K562 (cell line): ENCODE data around the gene H2BK1. TPM values are rescaled to one million over a fixed set of nuclear protein-coding genes. Genes with fewer than 3 reads are reported as not detected.

ENCODE experiments used
- CBX2 ChIP-seq: fragments of 200-600 bp; sonication (generic); IDR thresholded peaks from one replicate; pipeline ENCODE4 v1.6.1; 2012; ENCODE audit warnings: mild to moderate bottlenecking, low read length, inconsistent platforms; ENCODE audit not compliant: insufficient read depth, poor library complexity, severe bottlenecking
- CBX8 ChIP-seq: fragments of 200-600 bp; sonication (generic); IDR thresholded peaks from 2 replicates; pipeline ENCODE4 v1.6.1; 2012; ENCODE audit warnings: borderline replicate concordance, mixed run types, low read depth, mild to moderate bottlenecking, moderate library complexity, mixed read lengths, low read length, control low read depth, inconsistent platforms; ENCODE audit not compliant: poor library complexity, severe bottlenecking; ENCODE audit errors: extremely low read depth
- DDX20 ChIP-seq: fragments of 450-650 bp; IDR thresholded peaks from 2 replicates; pipeline ENCODE4 v1.6.1; 2016; ENCODE audit warnings: missing genetic modification characterization, low read depth, mild to moderate bottlenecking, missing compliant biosample characterization, moderate library complexity
- E2F3 ChIP-seq: fragments of 250-450 bp; sonication (Bioruptor Pico); IDR thresholded peaks from 2 replicates; pipeline ENCODE4 v1.4.0; 2020; ENCODE audit warnings: mild to moderate bottlenecking
- PTBP1 ChIP-seq: fragments of 200-400 bp; formaldehyde crosslinking; IDR thresholded peaks from 2 replicates; pipeline ENCODE4 v1.6.1; 2017; ENCODE audit warnings: low read depth, low read length
- RB1 ChIP-seq: fragments of 450-650 bp; IDR thresholded peaks from 2 replicates; pipeline ENCODE4 v1.6.1; 2017; ENCODE audit warnings: low read depth, mild to moderate bottlenecking
- SRF ChIP-seq, 2 experiments: fragments of 250-450, 450-650 bp in 1 of 2; sonication (Bioruptor Pico) in 1 of 2; sonication (generic) in 1 of 2; formaldehyde crosslinking; IDR thresholded peaks; 2 replicates each; pipeline versions ENCODE4 v1.5.0 to v1.5.1; 2020 to 2022; ENCODE audit warnings: mild to moderate bottlenecking in 1 of 2, missing genetic modification reagents in 1 of 2
- ZNF12 ChIP-seq: sonication (generic); formaldehyde crosslinking; IDR thresholded peaks from 2 replicates; pipeline ENCODE4 v1.4.0; 2020; ENCODE audit warnings: mild to moderate bottlenecking, missing genetic modification reagents
- ZNF282 ChIP-seq: sonication (generic); formaldehyde crosslinking; IDR thresholded peaks from 2 replicates; pipeline ENCODE4 v1.8.1; 2023; ENCODE audit warnings: missing genetic modification reagents
- ZNF316 ChIP-seq: fragments of 450-650 bp; IDR thresholded peaks from 2 replicates; pipeline ENCODE4 v1.6.1; 2016
- ZNF589 ChIP-seq: fragments of 200-800 bp; sonication (Bioruptor generic); IDR thresholded peaks from 2 replicates; pipeline ENCODE4 v1.6.1; 2016; ENCODE audit warnings: low read depth, missing genetic modification characterization, missing compliant biosample characterization
- ZNF778 ChIP-seq: fragments of 450-650 bp; formaldehyde crosslinking; IDR thresholded peaks from 2 replicates; pipeline ENCODE4 v1.4.0; 2020; ENCODE audit warnings: mild to moderate bottlenecking, moderate library complexity
- polyA plus RNA-seq, 8 experiments: library from polyadenylated mRNA; depleted of rRNA in 4 of 8; stranded (reverse) in 5 of 8; unstranded in 3 of 8; fragments of >200 nt; fragmentation: Nextera tagmentation in 2 of 8; fragmentation: Illumina TruSeq in 1 of 8; extraction: Ambion mirVana in 2 of 8; extraction: Trizol in 1 of 8; gene quantifications; 2 replicates each; pipeline versions ENCODE4 v1.2.1 to v1.2.3, GENCODE V29; 2011 to 2014; ENCODE audit warnings: inconsistent platforms in 1 of 8, missing spikeins in 1 of 8
- total RNA-seq, 7 experiments: library from RNA; depleted of rRNA in 6 of 7; stranded (reverse); fragments of >200 nt in 6 of 7; fragmentation: Illumina TruSeq in 2 of 7; extraction: Trizol in 2 of 7; gene quantifications; 2 replicates each; pipeline versions ENCODE4 v1.2.1 to v1.2.3, GENCODE V29; 2011 to 2021; ENCODE audit warnings: low replicate concordance in 1 of 7
- TF ChIP-seq, protein P1 (sequence below): fragments of 200-800 bp; sonication (Bioruptor generic); IDR thresholded peaks from 2 replicates; pipeline ENCODE4 v1.6.1; 2017; ENCODE audit warnings: missing genetic modification characterization, missing compliant biosample characterization
- TF ChIP-seq, protein P2 (sequence below), 2 experiments: fragments of 450-650 bp; formaldehyde crosslinking in 1 of 2; IDR thresholded peaks; 2 replicates each; pipeline versions ENCODE4 v1.4.0 to v1.6.1; 2014 to 2020; ENCODE audit warnings: mild to moderate bottlenecking in 2 of 2, borderline replicate concordance in 1 of 2, low read depth in 1 of 2
- TF ChIP-seq, protein P3 (sequence below), 2 experiments: fragments of 250-450 bp in 1 of 2; fragments of 450-650 bp in 1 of 2; sonication (Bioruptor Pico) in 1 of 2; IDR thresholded peaks; 2 replicates each; pipeline versions ENCODE4 v1.6.1 to v1.8.0; 2016 to 2021; ENCODE audit warnings: mild to moderate bottlenecking in 2 of 2, moderate library complexity in 2 of 2, missing compliant biosample characterization in 1 of 2, missing genetic modification characterization in 1 of 2

Gene H2BK1
- total and polyA plus RNA-seq, 9 of the 15 experiments (the other 6 are each of a cell fraction or from before 2014, with no cell fraction given), result not detected

DNA sequence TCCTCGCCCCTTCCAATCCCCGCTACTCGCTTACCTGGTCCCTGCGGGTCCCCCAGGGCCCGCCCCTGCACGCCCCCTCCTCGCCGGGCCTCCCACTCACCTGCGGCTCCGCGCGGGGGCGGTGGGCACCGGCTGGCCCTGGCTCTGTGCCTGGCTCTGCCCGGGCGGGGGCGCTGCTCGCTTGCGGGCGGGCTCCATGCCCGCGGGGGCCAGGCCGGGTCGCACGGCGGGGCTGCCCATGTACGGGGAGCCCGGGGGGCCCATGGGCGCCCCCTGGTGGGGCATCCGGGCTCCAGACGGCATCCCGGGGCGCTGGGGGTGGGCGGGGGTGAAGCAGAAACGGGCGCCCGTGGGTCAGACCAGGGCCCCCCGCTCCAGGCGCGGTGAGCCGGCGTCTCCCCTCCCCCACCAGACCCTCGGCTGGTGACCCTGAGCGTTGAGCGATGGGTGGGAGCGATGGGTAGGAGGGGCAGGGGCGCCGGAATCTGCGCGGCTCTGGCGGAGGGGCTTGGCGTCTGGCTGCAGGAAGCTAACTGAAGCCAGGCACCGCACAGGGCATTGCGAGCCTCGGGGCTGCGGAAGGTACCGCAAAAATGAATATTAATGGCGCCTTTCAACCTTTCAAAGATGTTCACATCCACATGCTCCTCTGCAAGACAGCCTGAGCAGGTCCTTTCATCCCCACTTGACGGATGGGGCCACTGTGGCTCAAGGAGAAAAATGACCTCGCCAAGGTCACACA, 35.2 kb upstream of the H2BK1 start (continued):
- TF ChIP-seq, protein P1, sequence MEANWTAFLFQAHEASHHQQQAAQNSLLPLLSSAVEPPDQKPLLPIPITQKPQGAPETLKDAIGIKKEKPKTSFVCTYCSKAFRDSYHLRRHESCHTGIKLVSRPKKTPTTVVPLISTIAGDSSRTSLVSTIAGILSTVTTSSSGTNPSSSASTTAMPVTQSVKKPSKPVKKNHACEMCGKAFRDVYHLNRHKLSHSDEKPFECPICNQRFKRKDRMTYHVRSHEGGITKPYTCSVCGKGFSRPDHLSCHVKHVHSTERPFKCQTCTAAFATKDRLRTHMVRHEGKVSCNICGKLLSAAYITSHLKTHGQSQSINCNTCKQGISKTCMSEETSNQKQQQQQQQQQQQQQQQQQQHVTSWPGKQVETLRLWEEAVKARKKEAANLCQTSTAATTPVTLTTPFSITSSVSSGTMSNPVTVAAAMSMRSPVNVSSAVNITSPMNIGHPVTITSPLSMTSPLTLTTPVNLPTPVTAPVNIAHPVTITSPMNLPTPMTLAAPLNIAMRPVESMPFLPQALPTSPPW (CRISPR knock-in tag), result peak; percentile 65
- TF ChIP-seq PTBP1 (no peak), E2F3 (CRISPR knock-in tag) (no peak), ZNF589 (CRISPR knock-in tag) (no peak), DDX20 (no peak), ZNF316 (no peak), CBX2 (no peak), ZNF282 (CRISPR knock-in tag) (no peak), ZNF778 (CRISPR knock-in tag) (no peak), CBX8 (no peak), ZNF12 (CRISPR knock-in tag) (0 out of 2 replicates have a peak, but pooled peaks have one; percentile 51), RB1 (peak; percentile 81), SRF (CRISPR knock-in tag; IDR thresholded peaks at IDR 0.05) (0 out of 4 replicates have a peak, but pooled peaks of 1 of the 2 experiments have one; percentile 33)
- TF ChIP-seq, protein P2, sequence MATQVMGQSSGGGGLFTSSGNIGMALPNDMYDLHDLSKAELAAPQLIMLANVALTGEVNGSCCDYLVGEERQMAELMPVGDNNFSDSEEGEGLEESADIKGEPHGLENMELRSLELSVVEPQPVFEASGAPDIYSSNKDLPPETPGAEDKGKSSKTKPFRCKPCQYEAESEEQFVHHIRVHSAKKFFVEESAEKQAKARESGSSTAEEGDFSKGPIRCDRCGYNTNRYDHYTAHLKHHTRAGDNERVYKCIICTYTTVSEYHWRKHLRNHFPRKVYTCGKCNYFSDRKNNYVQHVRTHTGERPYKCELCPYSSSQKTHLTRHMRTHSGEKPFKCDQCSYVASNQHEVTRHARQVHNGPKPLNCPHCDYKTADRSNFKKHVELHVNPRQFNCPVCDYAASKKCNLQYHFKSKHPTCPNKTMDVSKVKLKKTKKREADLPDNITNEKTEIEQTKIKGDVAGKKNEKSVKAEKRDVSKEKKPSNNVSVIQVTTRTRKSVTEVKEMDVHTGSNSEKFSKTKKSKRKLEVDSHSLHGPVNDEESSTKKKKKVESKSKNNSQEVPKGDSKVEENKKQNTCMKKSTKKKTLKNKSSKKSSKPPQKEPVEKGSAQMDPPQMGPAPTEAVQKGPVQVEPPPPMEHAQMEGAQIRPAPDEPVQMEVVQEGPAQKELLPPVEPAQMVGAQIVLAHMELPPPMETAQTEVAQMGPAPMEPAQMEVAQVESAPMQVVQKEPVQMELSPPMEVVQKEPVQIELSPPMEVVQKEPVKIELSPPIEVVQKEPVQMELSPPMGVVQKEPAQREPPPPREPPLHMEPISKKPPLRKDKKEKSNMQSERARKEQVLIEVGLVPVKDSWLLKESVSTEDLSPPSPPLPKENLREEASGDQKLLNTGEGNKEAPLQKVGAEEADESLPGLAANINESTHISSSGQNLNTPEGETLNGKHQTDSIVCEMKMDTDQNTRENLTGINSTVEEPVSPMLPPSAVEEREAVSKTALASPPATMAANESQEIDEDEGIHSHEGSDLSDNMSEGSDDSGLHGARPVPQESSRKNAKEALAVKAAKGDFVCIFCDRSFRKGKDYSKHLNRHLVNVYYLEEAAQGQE (IDR thresholded peaks at IDR 0.05; ENCODE audit: borderline replicate concordance), result peak; percentile 38; the same call in 1 of the 2 replicates
- TF ChIP-seq, protein P2 (CRISPR knock-in tag; IDR thresholded peaks at IDR 0.05; ENCODE audit: low read depth), result no peak
- TF ChIP-seq, protein P3, sequence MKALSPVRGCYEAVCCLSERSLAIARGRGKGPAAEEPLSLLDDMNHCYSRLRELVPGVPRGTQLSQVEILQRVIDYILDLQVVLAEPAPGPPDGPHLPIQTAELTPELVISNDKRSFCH (CRISPR knock-in tag; IDR thresholded peaks at IDR 0.05), result no peak
- TF ChIP-seq, protein P3 (tag; IDR thresholded peaks at IDR 0.05), result no peak
